ENCODE measurements around the gene PDE6B.

Gene PDE6B

DNA sequence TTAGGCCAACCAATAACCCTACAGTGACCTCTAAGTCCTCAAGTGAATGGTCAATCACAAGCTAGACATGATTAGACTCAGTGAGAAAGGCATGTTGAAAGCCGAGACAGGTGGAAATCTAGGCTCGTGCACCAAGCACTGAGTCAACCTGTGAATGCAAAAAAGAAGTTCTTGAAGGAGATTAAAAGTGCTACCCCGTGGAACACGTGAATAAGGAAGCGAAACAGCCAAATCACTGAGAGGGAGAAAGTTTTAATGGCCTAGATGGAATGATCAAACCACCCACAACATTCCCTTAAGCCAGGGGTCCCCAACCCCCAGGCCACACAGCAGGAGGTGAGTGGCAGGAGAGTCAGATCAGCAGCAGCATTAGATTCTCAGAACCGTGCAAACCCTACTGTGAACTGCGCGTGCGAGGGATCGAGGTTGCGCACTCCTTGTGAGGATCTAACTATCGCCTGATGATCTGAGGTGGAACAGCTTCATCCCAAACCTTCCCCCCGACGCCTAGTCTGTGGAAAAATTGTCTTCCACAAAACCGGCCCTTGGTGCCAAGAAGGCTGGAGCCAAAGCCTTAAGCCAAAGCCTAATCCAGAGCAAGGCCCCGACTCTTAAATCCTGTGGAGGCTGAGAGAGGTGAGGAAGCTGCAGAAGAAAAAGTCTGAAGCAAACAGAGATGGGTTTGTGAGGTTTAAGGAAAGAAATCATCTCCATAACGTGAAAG is 19.5 kb upstream of the PDE6B start:
- peaks cover 3% of the 10 kb centered on the region for H3K4me1 ChIP-seq (ENCODE audit: control insufficient read depth, insufficient read depth, low read length)
- no peaks in the 10 kb centered on the region for H3K9me3 ChIP-seq (ENCODE audit: control insufficient read depth, low read length)
- H3K36me3 ChIP-seq (ENCODE audit: control insufficient read depth, insufficient read depth, low read length): no peaks in the 10 kb centered on the region
- H3K27me3 ChIP-seq (ENCODE audit: control insufficient read depth, insufficient read depth, low read length): peaks cover 6% of the 10 kb centered on the region
- H3K9ac ChIP-seq (ENCODE audit: low read length): no peak overlapping the region
- H3K4me3 ChIP-seq (ENCODE audit: low read length): no peak overlapping the region

DNA sequence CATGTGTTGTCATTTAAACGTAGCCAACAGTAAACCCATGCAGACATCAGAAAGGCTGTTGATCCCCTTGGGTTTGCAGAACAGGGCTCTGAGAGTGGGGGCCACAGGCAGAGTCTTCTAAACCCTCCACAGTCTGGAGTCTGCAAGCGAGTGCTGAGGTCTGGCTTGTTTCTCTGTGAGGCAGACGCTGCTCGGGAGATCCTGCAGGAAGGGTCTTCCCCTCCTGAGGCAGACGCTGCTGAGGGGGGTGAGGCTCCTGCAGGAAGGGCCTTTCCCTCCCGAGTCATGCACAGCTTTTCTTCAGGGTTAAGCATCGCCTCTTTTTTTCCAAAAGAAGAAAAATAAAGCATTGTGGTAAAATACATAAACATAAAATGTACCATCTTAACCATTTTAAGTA is 17.1 kb upstream of the PDE6B start:
- Histone ChIP-seq H3K4me3 (ENCODE audit: low read length) (no peak overlapping the region), H3K4me1 (ENCODE audit: control insufficient read depth, insufficient read depth, low read length) (peaks cover 3% of the 10 kb centered on the region), H3K36me3 (ENCODE audit: control insufficient read depth, insufficient read depth, low read length) (no peaks in the 10 kb centered on the region), H3K9ac (ENCODE audit: low read length) (no peak overlapping the region), H3K9me3 (ENCODE audit: control insufficient read depth, low read length) (no peaks in the 10 kb centered on the region), H3K27me3 (ENCODE audit: control insufficient read depth, insufficient read depth, low read length) (peaks cover 6% of the 10 kb centered on the region)

- H3K4me1 ChIP-seq (ENCODE audit: control insufficient read depth, insufficient read depth, low read length): peaks cover 3% of the 10 kb centered on the region
- H3K4me3 ChIP-seq (ENCODE audit: low read length): no peak overlapping the region
- H3K9ac ChIP-seq (ENCODE audit: low read length): no peak overlapping the region
- peaks cover 6% of the 10 kb centered on the region for H3K27me3 ChIP-seq (ENCODE audit: control insufficient read depth, insufficient read depth, low read length)
- no peaks in the 10 kb centered on the region for H3K9me3 ChIP-seq (ENCODE audit: control insufficient read depth, low read length)
- H3K36me3 ChIP-seq (ENCODE audit: control insufficient read depth, insufficient read depth, low read length): no peaks in the 10 kb centered on the region
Measured at GRCh38 chr4:609400-610050, 15.8 kb upstream of the PDE6B start.

DNA sequence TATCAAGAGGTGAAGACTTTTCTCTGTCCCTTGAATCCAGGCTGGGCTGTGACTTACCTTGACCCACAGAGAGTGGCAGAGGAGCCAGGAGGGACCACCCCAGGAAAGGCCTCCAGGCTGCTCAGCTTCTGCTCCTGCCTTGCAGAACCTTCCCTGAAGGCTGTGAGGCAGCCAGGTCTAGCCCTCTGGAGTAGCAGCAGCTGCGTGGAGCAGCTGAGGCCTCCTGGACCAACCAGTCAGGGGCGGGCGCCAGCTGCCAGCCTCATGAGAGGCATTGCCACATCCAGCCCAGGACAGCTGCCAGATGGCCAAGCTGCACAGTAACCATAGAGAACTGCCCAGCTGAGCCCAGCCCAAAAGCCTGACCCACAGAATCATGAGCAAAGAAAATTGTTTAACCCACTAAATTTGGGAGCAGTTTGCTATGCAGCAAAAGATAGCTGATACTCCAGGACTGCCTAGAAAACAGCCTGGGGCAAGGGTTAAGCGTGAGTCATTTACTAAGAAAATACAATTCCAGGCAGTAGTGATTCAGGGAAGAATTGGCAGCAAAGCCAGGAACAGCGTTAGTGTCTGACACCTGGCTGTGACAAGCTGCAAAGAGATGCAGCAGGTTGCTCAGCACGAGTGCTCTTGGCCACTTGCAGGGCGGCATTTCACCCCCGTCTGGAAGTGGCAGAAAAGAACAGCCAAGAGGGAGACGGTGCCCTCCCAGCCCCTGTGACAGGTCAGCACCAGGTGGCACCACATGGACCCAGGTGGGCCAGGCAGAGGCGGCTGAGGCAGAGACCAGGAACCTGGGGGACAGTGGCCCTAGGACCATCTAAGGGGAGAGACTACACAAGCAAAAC is 14.7 kb upstream of the PDE6B start:
- no peaks in the 10 kb centered on the region for H3K9me3 ChIP-seq (ENCODE audit: control insufficient read depth, low read length)
- no peak overlapping the region for H3K9ac ChIP-seq (ENCODE audit: low read length)
- H3K36me3 ChIP-seq (ENCODE audit: control insufficient read depth, insufficient read depth, low read length): no peaks in the 10 kb centered on the region
- no peak overlapping the region for H3K4me3 ChIP-seq (ENCODE audit: low read length)
- peaks cover 6% of the 10 kb centered on the region for H3K27me3 ChIP-seq (ENCODE audit: control insufficient read depth, insufficient read depth, low read length)
- peaks cover 3% of the 10 kb centered on the region for H3K4me1 ChIP-seq (ENCODE audit: control insufficient read depth, insufficient read depth, low read length)

GRCh38 chr4:612052-612748 is 13.2 kb upstream of the PDE6B start:
- peaks cover 3% of the 10 kb centered on the region for H3K4me1 ChIP-seq (ENCODE audit: control insufficient read depth, insufficient read depth, low read length)
- H3K9me3 ChIP-seq (ENCODE audit: control insufficient read depth, low read length): no peaks in the 10 kb centered on the region
- H3K27me3 ChIP-seq (ENCODE audit: control insufficient read depth, insufficient read depth, low read length): peaks cover 6% of the 10 kb centered on the region
- H3K36me3 ChIP-seq (ENCODE audit: control insufficient read depth, insufficient read depth, low read length): no peaks in the 10 kb centered on the region
- no peak overlapping the region for H3K9ac ChIP-seq (ENCODE audit: low read length)
- no peak overlapping the region for H3K4me3 ChIP-seq (ENCODE audit: low read length)

DNA sequence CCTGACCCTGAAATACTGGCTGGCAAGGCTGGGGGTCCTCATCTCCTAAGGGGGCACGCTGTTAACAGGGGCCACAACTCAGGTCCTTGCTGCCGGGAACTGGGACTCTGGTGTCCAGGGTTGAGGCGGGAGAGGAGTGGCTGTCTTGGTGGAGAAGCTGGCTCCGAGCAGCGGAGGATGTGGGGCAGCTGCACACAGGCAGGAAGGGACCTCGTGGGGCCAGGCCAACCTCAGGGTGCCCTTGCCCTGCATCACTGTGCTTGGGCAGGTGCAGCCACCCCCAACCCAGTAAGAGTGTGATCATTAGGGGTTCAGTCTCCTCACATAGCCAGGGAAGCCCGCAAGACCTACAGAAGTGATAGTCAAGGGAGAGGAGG is 12.6 kb upstream of the PDE6B start:
- Histone ChIP-seq H3K27me3 (ENCODE audit: control insufficient read depth, insufficient read depth, low read length) (peaks cover 10% of the 10 kb centered on the region), H3K9me3 (ENCODE audit: control insufficient read depth, low read length) (no peaks in the 10 kb centered on the region), H3K36me3 (ENCODE audit: control insufficient read depth, insufficient read depth, low read length) (no peaks in the 10 kb centered on the region), H3K9ac (ENCODE audit: low read length) (no peak overlapping the region), H3K4me1 (ENCODE audit: control insufficient read depth, insufficient read depth, low read length) (peaks cover 3% of the 10 kb centered on the region), H3K4me3 (ENCODE audit: low read length) (no peak overlapping the region)

DNA sequence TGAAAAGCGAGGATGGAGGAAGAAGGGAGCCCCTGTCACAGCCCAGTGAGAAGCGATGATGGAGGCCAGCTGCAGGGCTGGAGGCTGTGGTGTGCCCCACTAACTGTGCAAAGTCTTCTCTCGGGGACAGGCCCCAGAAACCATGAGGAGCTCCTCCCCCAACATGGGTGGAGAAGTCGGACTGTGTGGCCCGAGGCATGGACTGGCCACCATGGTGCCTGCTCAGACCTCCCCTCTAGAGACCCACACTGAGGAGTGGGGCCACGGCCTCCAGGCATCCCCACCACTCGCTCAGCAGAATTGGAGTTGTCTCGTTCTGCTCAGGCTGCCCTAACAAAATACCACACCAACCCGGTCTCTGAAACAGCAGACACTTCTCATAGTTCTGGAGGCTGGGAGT is 12.2 kb upstream of the PDE6B start:
- Histone ChIP-seq H3K36me3 (ENCODE audit: control insufficient read depth, insufficient read depth, low read length) (no peaks in the 10 kb centered on the region), H3K4me3 (ENCODE audit: low read length) (no peak overlapping the region), H3K27me3 (ENCODE audit: control insufficient read depth, insufficient read depth, low read length) (peaks cover 13% of the 10 kb centered on the region), H3K4me1 (ENCODE audit: control insufficient read depth, insufficient read depth, low read length) (peaks cover 3% of the 10 kb centered on the region), H3K9ac (ENCODE audit: low read length) (no peak overlapping the region), H3K9me3 (ENCODE audit: control insufficient read depth, low read length) (no peaks in the 10 kb centered on the region)

- peaks cover 6% of the 10 kb centered on the region for H3K27me3 ChIP-seq (ENCODE audit: control insufficient read depth, insufficient read depth, low read length)
- H3K9ac ChIP-seq (ENCODE audit: low read length): no peak overlapping the region
- no peak overlapping the region for H3K4me3 ChIP-seq (ENCODE audit: low read length)
- H3K36me3 ChIP-seq (ENCODE audit: control insufficient read depth, insufficient read depth, low read length): no peaks in the 10 kb centered on the region
- H3K4me1 ChIP-seq (ENCODE audit: control insufficient read depth, insufficient read depth, low read length): no peaks in the 10 kb centered on the region
- H3K9me3 ChIP-seq (ENCODE audit: control insufficient read depth, low read length): no peaks in the 10 kb centered on the region
Measured at GRCh38 chr4:616091-616490, 9.3 kb upstream of the PDE6B start.

GRCh38 chr4:616911-617643 is 8.3 kb upstream of the PDE6B start:
- H3K9me3 ChIP-seq (ENCODE audit: control insufficient read depth, low read length): no peaks in the 10 kb centered on the region
- H3K9ac ChIP-seq (ENCODE audit: low read length): no peak overlapping the region
- no peaks in the 10 kb centered on the region for H3K4me1 ChIP-seq (ENCODE audit: control insufficient read depth, insufficient read depth, low read length)
- no peak overlapping the region for H3K4me3 ChIP-seq (ENCODE audit: low read length)
- H3K36me3 ChIP-seq (ENCODE audit: control insufficient read depth, insufficient read depth, low read length): no peaks in the 10 kb centered on the region
- peaks cover 6% of the 10 kb centered on the region for H3K27me3 ChIP-seq (ENCODE audit: control insufficient read depth, insufficient read depth, low read length)

DNA sequence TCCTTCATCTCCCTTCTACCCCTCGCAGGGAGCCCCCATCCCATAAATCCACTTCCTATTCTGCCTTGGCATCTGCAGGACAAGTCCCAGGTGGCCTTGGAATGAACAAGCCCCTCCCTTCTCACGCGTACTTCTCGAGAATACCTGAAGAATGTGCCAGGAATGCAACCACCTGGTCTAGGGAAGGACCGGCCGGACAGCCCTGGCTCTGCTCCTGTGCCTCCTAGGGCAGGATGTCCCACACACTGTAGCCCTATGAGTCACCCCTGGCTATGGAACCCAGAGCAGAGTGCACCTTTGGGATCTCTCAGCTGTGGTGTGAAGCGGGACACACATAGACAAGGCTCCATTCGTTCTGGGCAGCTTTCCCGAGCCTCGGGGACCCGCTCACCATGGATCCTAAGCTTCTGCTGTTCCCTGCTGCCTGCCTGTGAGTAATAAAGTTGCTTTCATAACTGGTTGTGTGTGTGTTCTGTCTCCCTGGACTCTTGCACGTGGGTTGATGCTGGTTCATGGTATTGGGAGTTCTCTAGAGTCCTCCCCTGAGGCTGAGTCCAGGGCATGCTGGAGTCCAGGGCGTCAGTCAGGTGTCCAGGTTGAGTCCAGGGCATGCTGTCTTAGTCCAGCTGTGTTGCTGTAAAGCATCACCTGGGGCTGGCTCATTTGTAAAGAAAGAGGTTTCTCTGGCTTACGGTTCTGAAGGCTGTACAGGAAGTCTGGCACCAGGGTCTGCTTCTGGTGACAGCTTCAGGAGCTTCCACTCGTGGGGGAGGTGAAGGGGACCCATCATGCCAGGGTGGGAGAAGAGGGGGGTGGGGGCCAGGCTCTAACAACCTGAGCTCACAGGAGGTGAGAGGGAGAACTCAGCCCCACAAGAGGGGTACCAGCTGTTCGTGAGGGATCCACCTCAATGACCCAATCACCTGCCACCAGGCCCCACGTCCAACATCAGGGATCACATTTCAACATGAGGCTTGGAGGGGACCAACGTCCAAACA is 7.4 kb upstream of the PDE6B start:
- Histone ChIP-seq H3K9ac (ENCODE audit: low read length) (no peak overlapping the region), H3K27me3 (ENCODE audit: control insufficient read depth, insufficient read depth, low read length) (peaks cover 6% of the 10 kb centered on the region), H3K9me3 (ENCODE audit: control insufficient read depth, low read length) (no peaks in the 10 kb centered on the region), H3K4me3 (ENCODE audit: low read length) (no peak overlapping the region), H3K36me3 (ENCODE audit: control insufficient read depth, insufficient read depth, low read length) (no peaks in the 10 kb centered on the region), H3K4me1 (ENCODE audit: control insufficient read depth, insufficient read depth, low read length) (no peaks in the 10 kb centered on the region)
